GM19099 (cell line): ENCODE results near the gene NASP.
A peak's percentile ranks its signal among the peaks of the same experiment; 100 is the strongest.

Experiments
- POLR2A ChIP-seq: IDR thresholded peaks from 3 replicates; pipeline ENCODE4 v1.6.1; 2011; ENCODE audit warnings: low read depth; ENCODE audit not compliant: insufficient read length; ENCODE audit errors: extremely low read depth

The NASP gene

DNA sequence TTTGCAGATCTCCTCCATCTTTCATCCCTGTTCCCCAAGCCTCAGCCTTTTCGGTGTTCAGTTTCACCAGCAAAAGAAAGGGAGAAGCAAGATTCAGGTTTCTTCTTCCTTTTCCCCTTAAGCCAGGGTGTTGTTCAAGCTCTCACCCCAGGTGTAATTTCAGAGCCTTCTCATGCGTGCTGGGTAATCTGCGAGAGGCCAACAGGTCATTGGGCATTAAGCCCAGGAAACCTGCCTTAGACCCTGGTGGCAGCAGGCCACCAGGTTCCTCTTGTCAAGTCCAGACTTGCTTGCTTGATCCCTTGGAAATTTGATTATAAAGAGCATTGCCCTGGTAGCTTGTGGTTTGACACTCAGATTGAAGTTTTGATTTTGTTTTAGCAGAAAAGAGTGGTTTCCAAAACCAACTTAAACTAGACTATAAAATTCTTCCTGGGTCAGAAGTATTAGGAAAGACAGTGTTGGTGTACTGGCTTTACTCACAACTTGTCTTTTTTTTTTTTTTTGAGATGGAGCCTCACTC is 26.4 kb upstream of the NASP start:
- no peak for TF ChIP-seq POLR2A

DNA sequence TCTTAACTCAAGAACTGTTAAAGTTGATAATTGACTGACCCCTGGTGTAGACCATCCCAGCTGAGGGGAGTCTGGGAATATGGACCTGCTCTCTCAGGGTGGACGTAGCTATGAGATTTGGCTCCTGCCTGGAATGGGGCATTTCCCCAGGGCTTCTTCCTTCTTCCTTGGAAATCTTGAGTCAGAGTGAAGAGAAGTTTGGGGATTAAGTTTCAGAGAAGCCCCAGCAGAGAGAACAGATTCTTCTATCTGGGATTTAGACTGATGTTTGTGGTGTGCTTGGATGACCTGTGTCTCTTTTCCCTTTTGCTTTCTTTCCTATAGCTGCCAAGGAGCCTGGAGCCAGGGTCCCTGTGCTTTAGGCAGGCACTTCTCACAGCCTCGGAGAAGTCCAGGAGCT is 20.0 kb upstream of the NASP start:
- TF ChIP-seq POLR2A, result no peak

- no peak for TF ChIP-seq POLR2A
These were observed 17.1 kb upstream of the NASP start for GRCh38 chr1:45566722-45567121.

GRCh38 chr1:45567911-45568310 is 15.9 kb upstream of the NASP start:
- no peak for TF ChIP-seq POLR2A

DNA sequence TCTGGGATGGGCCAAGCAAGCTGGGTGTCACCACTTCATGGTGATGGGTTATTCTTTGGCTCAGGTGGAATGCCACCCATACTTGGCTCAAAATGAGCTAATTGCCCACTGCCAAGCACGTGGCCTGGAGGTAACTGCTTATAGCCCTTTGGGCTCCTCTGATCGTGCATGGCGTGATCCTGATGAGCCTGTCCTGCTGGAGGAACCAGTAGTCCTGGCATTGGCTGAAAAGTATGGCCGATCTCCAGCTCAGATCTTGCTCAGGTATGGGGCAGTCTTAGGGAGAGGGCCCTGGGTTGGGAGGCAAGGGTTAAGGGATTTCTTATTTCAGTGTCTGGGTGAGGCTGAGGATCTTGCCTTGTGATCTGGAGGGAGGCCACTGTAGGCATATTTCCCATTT is 15.4 kb upstream of the NASP start:
- TF ChIP-seq POLR2A, result no peak

- no peak for TF ChIP-seq POLR2A
These were observed 14.3 kb upstream of the NASP start for GRCh38 chr1:45569571-45569961.

GRCh38 chr1:45569962-45570581 is 13.8 kb upstream of the NASP start:
- TF ChIP-seq POLR2A, result no peak

DNA sequence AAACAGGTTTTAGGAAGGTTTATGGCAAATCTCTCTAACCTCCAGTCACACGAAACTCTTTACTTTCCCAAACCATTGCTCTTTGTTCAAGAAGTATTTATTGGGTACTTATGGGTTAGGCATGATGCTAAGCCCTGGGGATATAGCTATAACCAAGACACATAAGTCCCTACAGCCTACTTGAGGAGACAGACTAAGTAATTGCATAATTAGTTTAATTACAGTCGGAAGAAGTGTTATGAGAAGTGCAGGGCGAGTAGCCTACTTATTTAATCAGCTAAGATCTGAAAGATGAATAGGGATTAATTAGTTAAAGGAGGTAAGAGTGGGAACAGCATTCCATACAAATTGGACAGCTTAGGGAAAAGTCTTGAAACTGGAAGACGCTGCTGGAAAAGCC is 13.2 kb upstream of the NASP start:
- TF ChIP-seq POLR2A, result no peak

- TF ChIP-seq POLR2A, result no peak
These were observed 10.5 kb upstream of the NASP start for GRCh38 chr1:45573231-45573804.

DNA sequence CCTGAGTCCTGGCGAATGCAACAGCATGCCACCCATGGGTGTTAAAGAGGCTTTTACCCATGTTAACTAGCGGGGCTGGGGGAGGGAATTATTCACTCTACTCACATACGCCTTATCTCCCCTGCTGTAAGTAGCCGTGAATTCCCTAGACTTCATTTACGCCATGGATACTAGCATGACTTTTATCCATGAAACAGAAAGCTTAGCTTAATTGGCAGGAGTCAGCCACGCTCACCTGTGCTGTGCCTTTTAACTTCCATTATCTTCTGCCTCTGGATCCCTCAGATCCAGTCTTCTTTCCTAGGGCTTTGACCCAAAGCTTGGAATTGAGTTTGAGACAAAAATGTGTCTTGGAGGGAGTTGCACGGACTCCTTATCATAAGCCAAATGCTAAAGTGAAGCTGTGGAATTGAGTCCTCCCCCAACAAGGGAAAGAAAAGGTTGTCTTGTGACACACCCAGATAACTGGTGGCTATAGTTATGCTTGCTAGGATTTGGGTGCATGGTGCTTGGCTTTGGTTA is 9.7 kb upstream of the NASP start:
- no peak for TF ChIP-seq POLR2A

DNA sequence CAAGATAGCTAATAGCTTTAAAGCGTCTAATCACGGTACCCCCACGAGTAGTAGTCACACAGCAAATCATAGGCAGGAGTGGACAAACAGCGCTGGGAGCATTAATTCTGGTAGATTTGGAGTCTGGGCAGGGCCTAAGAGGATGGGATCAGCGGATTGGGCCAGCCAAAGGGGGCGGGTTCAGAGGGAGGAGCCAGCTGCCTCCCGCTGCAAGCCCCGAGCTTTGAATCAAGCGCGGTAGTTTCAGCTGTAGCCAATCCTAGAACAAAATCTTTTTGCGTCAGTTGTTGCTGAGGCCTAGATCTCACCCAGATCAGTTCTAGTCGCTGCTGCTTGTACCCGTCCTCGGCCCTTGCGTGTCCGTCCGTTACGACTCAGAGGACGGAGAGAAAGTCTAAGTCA is 576 bp upstream of the NASP start:
- peak; percentile 61 for TF ChIP-seq POLR2A

DNA sequence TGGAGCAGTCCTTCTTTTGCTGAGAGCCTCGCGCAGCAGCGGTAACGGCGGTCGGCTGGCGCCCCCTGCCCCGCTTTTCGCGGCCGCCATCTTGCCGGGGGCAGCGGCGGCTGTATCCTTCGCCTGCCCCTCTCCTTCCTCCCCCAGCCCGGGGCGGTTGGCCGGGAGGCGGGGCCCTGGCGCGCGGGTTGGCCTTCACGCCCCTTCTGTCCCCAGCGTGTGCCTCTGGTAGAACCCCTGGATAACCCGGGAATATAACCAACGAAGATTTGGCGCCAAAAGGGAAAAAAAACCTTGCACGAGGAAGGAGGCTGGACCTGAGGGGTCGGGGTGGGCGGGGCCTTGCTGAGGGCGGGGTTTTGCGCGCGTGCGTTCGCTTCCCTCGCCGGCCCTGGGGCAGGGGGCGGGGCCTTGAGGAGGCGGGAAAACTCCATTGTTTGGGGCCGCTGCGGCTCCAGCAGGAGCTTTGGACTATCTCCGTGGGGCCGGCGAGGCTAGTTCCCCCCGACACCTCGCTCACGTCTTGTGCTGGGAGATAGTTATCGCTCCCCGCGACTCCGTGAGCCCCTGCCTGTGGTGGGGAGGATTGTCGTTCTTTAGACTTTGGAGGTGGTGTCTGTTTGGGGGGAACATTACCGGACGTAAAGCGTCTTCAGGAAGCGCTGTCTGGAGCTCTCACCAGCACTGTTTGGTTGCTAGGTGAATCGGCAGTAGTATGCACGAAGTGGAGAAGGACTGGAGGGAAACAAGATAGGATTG is 689 bp downstream of the NASP start:
- TF ChIP-seq POLR2A, result no peak

GRCh38 chr1:45585110-45585426 is 1.2 kb downstream of the NASP start:
- no peak for TF ChIP-seq POLR2A

DNA sequence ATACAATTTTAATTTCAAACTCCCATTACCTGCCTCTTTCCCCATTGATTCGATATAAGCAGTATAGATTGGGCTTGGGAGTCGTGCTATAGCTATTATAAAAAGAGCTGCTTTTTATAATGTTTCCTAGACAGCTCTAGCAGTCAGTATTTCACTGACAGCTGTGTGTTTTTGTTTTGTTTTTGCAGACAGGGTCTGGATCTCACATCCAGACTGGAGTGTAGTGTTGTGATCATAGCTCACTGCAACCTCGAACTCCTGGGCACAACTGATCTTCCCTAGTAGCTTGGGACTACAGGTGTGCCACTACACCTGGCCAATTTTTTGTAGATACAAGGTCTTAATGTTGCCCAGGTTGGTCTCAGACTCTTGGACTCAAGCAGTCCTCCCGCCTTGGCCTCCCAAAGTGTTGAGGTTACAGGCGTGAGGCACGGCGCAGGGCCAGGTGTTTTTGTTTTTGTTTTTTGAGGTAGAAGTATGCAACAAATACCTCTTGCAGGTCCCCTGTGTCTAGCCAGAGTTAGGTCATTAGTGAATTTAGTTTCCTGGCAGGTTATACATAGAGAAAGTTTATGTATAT is 1.7 kb downstream of the NASP start:
- TF ChIP-seq POLR2A, result no peak

- TF ChIP-seq POLR2A, result no peak
These were observed 2.9 kb downstream of the NASP start for GRCh38 chr1:45586769-45587168.

GRCh38 chr1:45589861-45590260 is 6.0 kb downstream of the NASP start:
- no peak for TF ChIP-seq POLR2A
